T47D (cell line): ENCODE data around the gene CHMP5.

Source experiments
- DNase-seq, 2 experiments: peaks; one replicate each; pipeline versions ENCODE4 v3.0.0 to v3.0.0-alpha.2; 2011 to 2012; ENCODE audit warnings: low read depth in 1 of 2, low spot score in 1 of 2
- JUND ChIP-seq: IDR thresholded peaks from 2 replicates; pipeline ENCODE4 v1.6.1; 2012; ENCODE audit warnings: low read depth
- in situ Hi-C: cut with HindIII; loops from 2 replicates; pipeline ENCODE4 v1.10.0; 2016; ENCODE audit warnings: low sequenced_read_pairs, low pct_unique_long_range_greater_than_20kb

Gene CHMP5

DNA sequence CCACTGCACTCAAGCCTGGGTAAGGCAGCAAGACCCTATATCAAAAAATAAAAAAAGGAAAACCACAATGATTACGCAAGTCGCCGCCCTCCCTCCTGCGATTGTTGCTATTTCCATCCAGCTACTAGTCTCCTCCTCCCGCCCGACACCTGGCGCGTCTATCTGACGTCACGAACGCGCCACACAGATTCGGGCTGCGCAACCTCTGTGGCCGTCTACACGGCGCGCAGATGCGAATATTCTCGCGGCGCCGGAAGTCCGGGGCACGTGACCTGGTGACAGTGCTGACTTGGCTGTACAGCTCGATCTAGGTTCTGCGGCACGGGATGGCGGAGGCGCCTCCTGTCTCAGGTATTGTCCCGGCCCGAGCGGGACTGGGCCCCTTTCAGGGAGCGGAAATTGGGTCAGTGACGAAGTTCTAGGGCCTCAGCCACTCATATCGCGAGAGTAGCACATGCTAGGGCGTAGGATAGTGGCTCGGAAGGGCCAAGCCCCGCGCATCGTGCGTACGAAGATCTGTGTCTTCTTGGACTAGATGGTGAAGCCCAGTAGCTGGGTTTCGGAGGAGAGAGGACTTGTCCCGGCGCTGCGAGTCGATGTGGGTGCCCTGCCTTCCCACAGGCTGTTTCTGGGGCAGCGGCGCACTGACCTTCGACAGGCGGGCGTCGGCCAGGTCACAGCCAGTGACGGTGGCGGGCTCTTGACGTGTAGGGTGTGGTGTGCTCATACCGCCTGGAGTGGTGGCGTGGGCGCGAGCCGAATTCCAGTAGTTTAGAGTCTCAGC lies 25.6 kb downstream of the CHMP5 start, which contains the start of gene NFX1:
NFX1 (plus strand) TSS at position 270 of the 784 bp plus-strand sequence; CDS start at position 327, 57 bp downstream.
- DNase-seq = peak; percentile 80 to 97
- TF ChIP-seq JUND = no peak
- in situ Hi-C loops = no loop called here

DNA sequence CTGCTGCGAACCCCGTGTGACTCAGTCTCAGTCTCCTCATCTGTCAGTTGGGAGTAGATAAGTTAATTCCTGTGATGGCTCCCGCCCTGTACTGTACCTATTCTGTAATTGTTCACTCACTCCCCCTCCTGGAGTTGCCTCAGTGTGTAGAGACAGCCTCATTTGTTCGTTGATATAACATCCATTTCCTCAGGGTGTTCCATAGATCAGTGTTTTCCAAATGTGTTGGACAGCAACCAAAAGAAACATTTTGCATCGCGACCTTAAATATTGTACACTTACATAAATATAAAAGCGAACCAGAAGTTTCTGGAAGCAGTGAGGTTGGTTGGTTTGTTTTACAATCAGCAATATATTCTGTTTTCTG lies 26.2 kb downstream of the CHMP5 start:
- no peak for DNase-seq
- in situ Hi-C loops = no loop called here
- no peak for TF ChIP-seq JUND

GRCh38 chr9:33291901-33292300 lies 27.1 kb downstream of the CHMP5 start:
- DNase-seq = no peak
- TF ChIP-seq JUND = no peak
- in situ Hi-C loops = no loop called here

DNA sequence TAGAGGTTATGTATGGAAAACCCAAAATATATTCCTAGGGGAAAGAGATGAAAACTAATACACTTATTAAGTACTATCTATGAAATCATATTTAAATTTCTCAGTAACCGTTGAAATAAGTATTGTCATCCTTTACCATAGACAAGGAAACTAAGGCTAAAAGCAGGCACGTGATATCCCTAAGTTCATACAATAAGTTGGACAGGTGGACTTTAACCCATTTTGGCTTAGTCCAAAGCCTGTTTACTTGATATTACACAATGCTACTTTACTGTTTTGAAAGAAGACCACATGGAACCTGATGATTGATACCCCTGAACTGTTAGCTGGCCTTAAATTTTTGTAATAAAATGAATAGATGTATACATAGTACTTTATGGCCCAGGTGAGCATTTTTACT lies 28.9 kb downstream of the CHMP5 start:
- DNase-seq = no peak
- in situ Hi-C loops = no loop called here
- no peak for TF ChIP-seq JUND

DNA sequence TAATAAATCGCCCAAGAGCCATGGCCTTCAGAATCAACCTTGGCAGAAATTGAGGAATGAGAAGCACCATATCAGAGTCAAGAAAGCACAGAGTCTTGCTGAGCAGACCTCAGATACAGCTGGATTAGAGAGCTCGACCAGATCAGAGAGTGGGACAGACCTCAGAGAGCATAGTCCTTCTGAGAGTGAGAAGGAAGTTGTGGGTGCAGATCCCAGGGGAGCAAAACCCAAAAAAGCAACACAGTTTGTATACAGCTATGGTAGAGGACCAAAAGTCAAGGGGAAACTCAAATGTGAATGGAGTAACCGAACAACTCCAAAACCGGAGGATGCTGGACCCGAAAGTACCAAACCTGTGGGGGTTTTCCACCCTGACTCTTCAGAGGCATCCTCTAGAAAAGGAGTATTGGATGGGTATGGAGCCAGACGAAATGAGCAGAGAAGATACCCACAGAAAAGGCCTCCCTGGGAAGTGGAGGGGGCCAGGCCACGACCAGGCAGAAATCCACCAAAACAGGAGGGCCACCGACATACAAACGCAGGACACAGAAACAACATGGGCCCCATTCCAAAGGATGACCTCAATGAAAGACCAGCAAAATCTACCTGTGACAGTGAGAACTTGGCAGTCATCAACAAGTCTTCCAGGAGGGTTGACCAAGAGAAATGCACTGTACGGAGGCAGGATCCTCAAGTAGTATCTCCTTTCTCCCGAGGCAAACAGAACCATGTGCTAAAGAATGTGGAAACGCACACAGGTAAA lies 30.0 kb downstream of the CHMP5 start:
- no peak for DNase-seq
- in situ Hi-C loops = no loop called here

GRCh38 chr9:33295571-33295970 lies 30.7 kb downstream of the CHMP5 start:
- in situ Hi-C loops = no loop called here
- no peak for DNase-seq
- no peak for TF ChIP-seq JUND

More for the DNA sequence above, 30.0 kb downstream of the CHMP5 start:
- no peak for TF ChIP-seq JUND

GRCh38 chr9:33297432-33297831 lies 32.6 kb downstream of the CHMP5 start:
- no peak for TF ChIP-seq JUND
- in situ Hi-C loops = no loop called here
- no peak for DNase-seq

DNA sequence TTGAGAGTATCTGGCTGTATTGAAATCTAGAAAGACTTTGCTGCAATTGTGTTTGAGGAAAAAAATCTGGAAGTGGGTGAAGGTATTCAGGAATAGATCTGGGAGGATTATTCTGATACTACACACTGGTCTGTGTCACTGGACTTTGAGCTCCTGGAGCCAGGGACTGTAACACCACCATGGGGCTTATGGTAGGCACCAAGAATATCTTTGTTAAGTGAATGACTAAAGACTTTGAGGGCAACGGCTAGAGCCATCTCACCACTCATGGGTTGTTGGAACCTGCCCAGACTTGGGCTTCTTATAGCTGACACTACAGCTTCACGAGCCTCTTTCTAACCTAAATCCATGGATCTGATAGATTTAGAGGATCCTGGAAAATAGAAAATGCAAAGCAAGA lies 35.7 kb downstream of the CHMP5 start:
- DNase-seq = no peak
- in situ Hi-C loops = no loop called here
- no peak for TF ChIP-seq JUND

- no peak for TF ChIP-seq JUND
- DNase-seq = no peak
- in situ Hi-C loops = no loop called here
Measured at GRCh38 chr9:33304362-33304761, 39.5 kb downstream of the CHMP5 start.

DNA sequence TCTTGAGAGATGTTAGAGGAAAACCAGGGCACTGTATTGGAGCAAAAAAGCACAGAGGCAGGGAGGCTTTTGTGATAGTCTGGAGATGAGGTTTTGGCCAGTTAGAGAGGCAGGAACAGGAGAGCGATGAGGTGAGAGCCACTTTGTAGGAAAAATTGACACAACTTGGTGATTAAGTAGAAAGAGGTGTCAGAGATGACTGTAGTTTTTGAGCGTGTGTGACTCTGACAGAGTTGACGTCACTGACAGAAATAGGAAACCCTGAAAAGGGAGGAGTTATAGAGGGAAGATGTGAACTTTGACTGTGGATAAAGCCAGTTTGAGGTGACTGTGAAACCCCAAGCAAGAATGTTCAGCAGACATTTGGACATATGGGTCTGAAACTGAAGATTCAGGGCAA lies 41.2 kb downstream of the CHMP5 start:
- in situ Hi-C loops = no loop called here
- no peak for DNase-seq
- TF ChIP-seq JUND = no peak

DNA sequence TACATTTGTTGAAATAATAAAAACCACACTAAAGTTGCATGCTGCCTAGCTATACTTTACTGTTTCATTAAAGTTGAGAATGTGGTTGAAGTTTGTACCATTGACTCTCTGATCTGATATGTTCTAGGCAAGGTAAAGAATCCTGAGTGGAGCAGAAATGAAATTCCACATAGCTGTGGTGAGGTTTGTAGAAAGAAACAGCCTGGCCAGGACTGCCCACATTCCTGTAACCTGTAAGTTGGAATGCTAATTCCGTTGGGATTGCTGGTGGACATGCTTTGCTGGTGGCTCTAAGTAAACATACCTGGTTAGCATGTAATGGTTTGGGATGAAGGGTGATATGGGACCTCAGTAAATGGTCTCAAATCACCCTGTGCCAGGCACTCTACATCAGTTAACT lies 42.2 kb downstream of the CHMP5 start:
- no peak for TF ChIP-seq JUND
- DNase-seq = peak in 1 of 2 experiments; percentile 89

DNA sequence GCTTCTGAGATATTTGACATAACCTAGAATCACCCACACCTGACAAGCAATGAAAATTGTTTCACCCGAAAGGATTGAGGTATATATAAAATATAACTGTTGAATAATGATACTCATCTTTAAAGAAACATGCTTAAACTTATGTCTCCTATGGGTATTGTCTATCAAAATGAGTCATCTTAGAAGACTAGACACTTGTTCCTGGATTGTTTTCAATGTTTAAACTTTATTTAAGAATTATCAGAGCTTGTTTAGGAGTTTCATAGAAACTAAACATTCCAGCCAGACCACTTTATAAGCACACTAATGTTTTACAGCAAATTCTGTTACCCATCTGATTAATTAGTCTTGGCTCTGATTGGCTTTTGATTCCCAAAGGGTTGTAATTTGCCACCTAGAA lies 45.1 kb downstream of the CHMP5 start:
- in situ Hi-C loops = no loop called here
- no peak for DNase-seq
- no peak for TF ChIP-seq JUND

More for the DNA sequence above, 42.2 kb downstream of the CHMP5 start:
- in situ Hi-C loops = no loop called here

DNA sequence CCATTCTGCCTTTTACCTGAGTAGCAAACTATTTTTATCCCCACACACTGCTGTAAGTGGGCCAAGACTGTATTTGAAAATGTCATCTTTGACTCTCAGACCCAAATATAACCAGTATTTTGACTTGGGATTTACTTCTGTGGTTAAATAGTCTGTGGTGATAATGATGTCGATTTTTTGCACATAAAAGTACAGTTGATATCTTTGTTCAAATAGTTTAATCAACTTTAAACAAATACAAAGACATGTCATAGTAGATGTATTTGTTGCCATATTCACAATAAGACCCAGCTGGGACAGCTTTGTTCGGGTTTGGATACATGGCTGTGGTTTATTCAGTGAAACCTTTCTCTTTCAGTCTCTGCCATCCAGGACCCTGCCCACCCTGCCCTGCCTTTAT lies 45.9 kb downstream of the CHMP5 start:
- no peak for TF ChIP-seq JUND
- DNase-seq = no peak
- in situ Hi-C loops = no loop called here
